LNCaP clone FGC (cell line): Measurements from ENCODE around the gene COPS8.
A peak's percentile ranks its signal among the peaks of the same experiment; 100 is the strongest.

Experiments
- DNase-seq: peaks from one replicate; pipeline ENCODE4 v3.0.0-alpha.2; 2011; ENCODE audit warnings: low read depth
- H3K4me3 ChIP-seq: 2 replicates; pipeline ENCODE4 v1.5.1; 2011; ENCODE audit warnings: mild to moderate bottlenecking, low read depth, low read length, control low read depth
- CTCF ChIP-seq: IDR thresholded peaks from 2 replicates; pipeline ENCODE4 v1.5.1; 2012; ENCODE audit warnings: mild to moderate bottlenecking; ENCODE audit not compliant: control insufficient read depth, insufficient read depth; ENCODE audit errors: extremely low read depth

COPS8 gene

GRCh38 chr2:237115870-237116269 is 30.2 kb downstream of the COPS8 start:
- TF ChIP-seq CTCF: no peak
- no peak for DNase-seq
- no peak overlapping the region for H3K4me3 ChIP-seq

- no peak for DNase-seq
- no peak overlapping the region for H3K4me3 ChIP-seq
- TF ChIP-seq CTCF: no peak
Measured at GRCh38 chr2:237116431-237116830, 30.7 kb downstream of the COPS8 start.

- no peak for TF ChIP-seq CTCF
- no peak for DNase-seq
- H3K4me3 ChIP-seq: no peak overlapping the region
Measured at GRCh38 chr2:237118025-237118424, 32.3 kb downstream of the COPS8 start.

GRCh38 chr2:237118561-237119155 is 33.0 kb downstream of the COPS8 start:
- DNase-seq: no peak
- H3K4me3 ChIP-seq: no peak overlapping the region
- no peak for TF ChIP-seq CTCF

GRCh38 chr2:237120916-237121315 is 35.2 kb downstream of the COPS8 start:
- no peak for DNase-seq
- no peak for TF ChIP-seq CTCF
- H3K4me3 ChIP-seq: no peak overlapping the region

- no peak for TF ChIP-seq CTCF
- DNase-seq: no peak
Measured at GRCh38 chr2:237121321-237121720, 35.6 kb downstream of the COPS8 start.

GRCh38 chr2:237122214-237122666 is 36.6 kb downstream of the COPS8 start:
- TF ChIP-seq CTCF: peak; percentile 43
- no peak for DNase-seq
- H3K4me3 ChIP-seq: no peak overlapping the region

More at GRCh38 chr2:237121321-237121720, 35.6 kb downstream of the COPS8 start:
- H3K4me3 ChIP-seq: no peak overlapping the region
